ENCODE measurements around the gene TRAPPC6A.

The TRAPPC6A gene

DNA sequence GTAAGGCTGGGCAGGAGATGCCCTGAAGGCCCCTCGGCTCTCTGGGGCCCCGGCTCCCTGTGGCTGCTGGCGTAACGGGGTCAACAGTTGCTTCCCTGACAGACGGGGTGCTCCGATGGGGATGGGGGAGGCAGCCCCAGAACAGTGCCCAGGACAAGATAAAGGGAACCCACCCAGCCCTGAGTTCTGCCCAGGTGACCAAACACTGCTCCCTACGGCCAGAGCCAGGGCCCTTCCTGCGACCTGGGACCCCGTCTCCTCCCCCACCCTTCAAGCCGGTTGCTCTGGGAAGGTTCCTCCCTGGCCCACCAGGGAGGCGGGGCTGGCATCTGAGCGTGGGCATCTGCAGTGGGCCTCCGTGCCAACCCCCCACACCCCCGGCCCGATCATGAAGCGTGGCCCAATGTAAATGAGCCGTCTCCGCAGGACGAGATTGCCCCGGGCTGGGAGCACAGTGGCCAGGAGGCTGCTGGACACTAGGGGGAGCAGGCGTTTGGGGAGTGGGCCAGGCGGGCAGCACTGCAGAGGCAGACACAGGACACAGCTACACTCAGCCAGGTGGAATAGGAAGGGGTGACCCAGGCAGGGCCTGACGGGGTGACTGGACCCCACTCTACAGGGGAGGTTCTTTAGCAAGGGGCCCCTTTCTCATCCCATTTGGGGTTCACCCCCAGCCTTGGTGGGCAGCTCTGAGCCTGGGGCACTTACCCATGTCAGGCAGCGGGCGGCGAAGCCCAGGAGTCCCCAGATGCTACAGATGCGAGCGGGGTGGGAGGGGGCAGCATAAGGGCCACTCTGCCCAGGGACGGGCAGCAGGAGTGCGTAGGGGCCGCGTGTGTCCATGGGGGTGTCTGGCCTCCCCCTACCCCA, 16.1 kb downstream of the TRAPPC6A start:
- Mint-ChIP-seq H3K27ac (no peak overlapping the region), H3K27me3 (ENCODE audit: low read depth) (peaks cover 20% of the 10 kb centered on the region), H3K9me3 (no peaks in the 10 kb centered on the region)

GRCh38 chr19:45160870-45161737, 16.9 kb downstream of the TRAPPC6A start, which contains the start of gene NKPD1:
TSS of gene NKPD1 (minus strand) at chr19:45160982. CDS start at chr19:45160150, 832 bp downstream.
- Mint-ChIP-seq H3K36me3 (ENCODE audit: low read depth) (no peaks in the 10 kb centered on the region), H3K4me1 (ENCODE audit: low read depth) (peaks cover 12% of the 10 kb centered on the region), H3K27me3 (ENCODE audit: low read depth) (peaks cover 20% of the 10 kb centered on the region), H3K27ac (no peak within 1 kb of the TSS), H3K4me3 (no peak within 1 kb of the TSS), H3K9me3 (no peaks in the 10 kb centered on the region)

More for the DNA sequence above, 16.1 kb downstream of the TRAPPC6A start:
- Mint-ChIP-seq H3K4me3 (no peak overlapping the region), H3K4me1 (ENCODE audit: low read depth) (peaks cover 12% of the 10 kb centered on the region), H3K36me3 (ENCODE audit: low read depth) (no peaks in the 10 kb centered on the region)

GRCh38 chr19:45159971-45160324, 18.1 kb downstream of the TRAPPC6A start:
- no peak overlapping the region for H3K27ac Mint-ChIP-seq
- H3K4me3 Mint-ChIP-seq, result no peak overlapping the region
- no peaks in the 10 kb centered on the region for H3K9me3 Mint-ChIP-seq
- H3K27me3 Mint-ChIP-seq (ENCODE audit: low read depth), result peaks cover 24% of the 10 kb centered on the region
- H3K36me3 Mint-ChIP-seq (ENCODE audit: low read depth), result no peaks in the 10 kb centered on the region
- peaks cover 8% of the 10 kb centered on the region for H3K4me1 Mint-ChIP-seq (ENCODE audit: low read depth)

DNA sequence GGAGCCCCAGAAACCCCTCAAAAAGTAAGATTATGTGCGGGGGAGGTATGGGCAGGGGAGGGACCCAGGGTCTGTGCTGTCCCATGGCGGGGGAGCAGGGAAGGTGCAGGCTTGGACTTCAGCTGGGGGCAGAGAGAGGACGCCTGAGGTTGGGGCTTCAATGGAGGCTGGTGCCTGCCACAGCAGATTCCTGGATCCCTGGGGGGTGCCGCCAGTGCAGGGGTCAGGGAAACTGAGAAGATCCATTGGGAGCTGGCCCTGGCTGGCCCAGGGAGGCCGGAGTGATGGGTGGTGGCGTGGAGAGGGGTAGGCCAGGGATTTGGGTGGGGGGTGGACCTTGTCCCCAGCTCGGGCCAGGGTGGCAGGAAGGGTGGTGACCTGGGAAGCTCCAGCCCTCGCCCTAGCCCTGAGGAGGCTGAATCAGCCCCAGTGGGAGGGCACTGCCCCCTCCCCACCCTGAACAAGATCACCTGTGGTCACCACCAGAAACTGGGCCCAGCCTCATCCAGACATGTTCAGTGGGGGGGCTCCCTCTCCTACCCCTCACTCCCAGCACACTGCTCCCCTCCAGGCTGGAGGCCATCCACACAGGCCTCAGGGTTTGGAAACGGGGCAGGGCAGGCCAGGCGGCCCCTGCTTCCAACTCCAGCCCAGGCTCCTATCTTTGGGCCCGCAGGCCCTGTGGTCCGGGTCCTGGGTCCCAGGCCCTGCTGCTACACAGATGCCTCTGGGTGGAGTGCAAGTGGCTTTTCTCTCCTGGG, 18.6 kb downstream of the TRAPPC6A start:
- no peak overlapping the region for H3K27ac Mint-ChIP-seq
- H3K27me3 Mint-ChIP-seq (ENCODE audit: low read depth), result peaks cover 26% of the 10 kb centered on the region
- H3K9me3 Mint-ChIP-seq, result no peaks in the 10 kb centered on the region
- H3K4me3 Mint-ChIP-seq, result no peak overlapping the region
- peaks cover 8% of the 10 kb centered on the region for H3K4me1 Mint-ChIP-seq (ENCODE audit: low read depth)
- no peaks in the 10 kb centered on the region for H3K36me3 Mint-ChIP-seq (ENCODE audit: low read depth)

GRCh38 chr19:45158503-45159209, 19.4 kb downstream of the TRAPPC6A start:
- Mint-ChIP-seq H3K4me3 (no peak overlapping the region), H3K9me3 (no peaks in the 10 kb centered on the region), H3K27ac (no peak overlapping the region), H3K27me3 (ENCODE audit: low read depth) (peaks cover 33% of the 10 kb centered on the region), H3K4me1 (ENCODE audit: low read depth) (peaks cover 8% of the 10 kb centered on the region), H3K36me3 (ENCODE audit: low read depth) (no peaks in the 10 kb centered on the region)

- Mint-ChIP-seq H3K27me3 (ENCODE audit: low read depth) (peaks cover 40% of the 10 kb centered on the region), H3K9me3 (no peaks in the 10 kb centered on the region), H3K4me1 (ENCODE audit: low read depth) (peaks cover 11% of the 10 kb centered on the region), H3K27ac (no peak overlapping the region), H3K36me3 (ENCODE audit: low read depth) (no peaks in the 10 kb centered on the region), H3K4me3 (no peak overlapping the region)
These were observed 21.3 kb downstream of the TRAPPC6A start for GRCh38 chr19:45156751-45157150.

- Mint-ChIP-seq H3K9me3 (no peaks in the 10 kb centered on the region), H3K4me1 (ENCODE audit: low read depth) (peaks cover 11% of the 10 kb centered on the region), H3K27ac (no peak overlapping the region), H3K27me3 (ENCODE audit: low read depth) (peaks cover 46% of the 10 kb centered on the region), H3K4me3 (no peak overlapping the region), H3K36me3 (ENCODE audit: low read depth) (no peaks in the 10 kb centered on the region)
These were observed 21.9 kb downstream of the TRAPPC6A start for GRCh38 chr19:45156011-45156630.

- Mint-ChIP-seq H3K36me3 (ENCODE audit: low read depth) (no peaks in the 10 kb centered on the region), H3K9me3 (no peaks in the 10 kb centered on the region), H3K4me1 (ENCODE audit: low read depth) (peaks cover 11% of the 10 kb centered on the region), H3K4me3 (no peak overlapping the region), H3K27ac (peak overlapping the region; percentile 15), H3K27me3 (ENCODE audit: low read depth) (peaks cover 40% of the 10 kb centered on the region)
These were observed 23.8 kb downstream of the TRAPPC6A start for GRCh38 chr19:45154064-45154827.

DNA sequence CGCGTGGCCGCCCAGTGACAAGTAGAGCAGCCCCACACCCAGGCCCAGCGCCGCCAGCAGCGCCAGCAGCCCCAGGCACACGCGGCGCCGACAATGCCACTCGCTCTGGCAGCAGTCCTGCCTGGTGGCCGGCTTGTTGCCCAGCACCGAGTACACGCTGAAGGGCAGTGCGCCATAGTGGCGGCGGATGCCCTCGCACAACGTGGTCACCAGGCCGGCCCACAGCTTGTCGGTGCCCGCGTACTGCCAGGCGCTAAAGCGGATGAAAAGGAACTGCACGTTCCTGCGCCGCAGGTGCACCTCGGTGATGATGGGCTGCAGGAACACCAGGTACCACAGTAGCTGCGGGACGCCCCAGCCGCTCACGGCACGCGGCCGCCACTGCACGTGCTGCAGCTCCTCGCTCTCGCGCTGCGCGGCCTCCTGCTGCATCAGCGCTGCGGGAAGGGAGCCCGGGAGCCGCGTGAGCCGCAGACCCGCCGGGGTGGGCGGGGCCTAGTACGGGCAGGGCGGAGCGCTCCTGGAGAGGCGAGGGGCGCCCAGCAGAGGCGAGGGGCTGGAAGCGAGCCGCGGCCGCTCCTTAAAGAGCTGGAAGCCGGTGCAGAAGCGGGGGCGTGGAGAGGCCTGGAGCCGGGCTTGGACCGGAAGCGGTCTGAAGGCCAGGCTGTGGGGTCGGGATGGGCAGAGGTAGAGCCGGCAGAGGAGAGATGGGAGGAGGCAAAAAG, 24.5 kb downstream of the TRAPPC6A start:
- H3K9me3 Mint-ChIP-seq, result no peaks in the 10 kb centered on the region
- H3K27ac Mint-ChIP-seq, result no peak overlapping the region
- H3K4me3 Mint-ChIP-seq, result peak overlapping the region; percentile 69
- peaks cover 13% of the 10 kb centered on the region for H3K4me1 Mint-ChIP-seq (ENCODE audit: low read depth)
- H3K27me3 Mint-ChIP-seq (ENCODE audit: low read depth), result peaks cover 39% of the 10 kb centered on the region
- no peaks in the 10 kb centered on the region for H3K36me3 Mint-ChIP-seq (ENCODE audit: low read depth)

DNA sequence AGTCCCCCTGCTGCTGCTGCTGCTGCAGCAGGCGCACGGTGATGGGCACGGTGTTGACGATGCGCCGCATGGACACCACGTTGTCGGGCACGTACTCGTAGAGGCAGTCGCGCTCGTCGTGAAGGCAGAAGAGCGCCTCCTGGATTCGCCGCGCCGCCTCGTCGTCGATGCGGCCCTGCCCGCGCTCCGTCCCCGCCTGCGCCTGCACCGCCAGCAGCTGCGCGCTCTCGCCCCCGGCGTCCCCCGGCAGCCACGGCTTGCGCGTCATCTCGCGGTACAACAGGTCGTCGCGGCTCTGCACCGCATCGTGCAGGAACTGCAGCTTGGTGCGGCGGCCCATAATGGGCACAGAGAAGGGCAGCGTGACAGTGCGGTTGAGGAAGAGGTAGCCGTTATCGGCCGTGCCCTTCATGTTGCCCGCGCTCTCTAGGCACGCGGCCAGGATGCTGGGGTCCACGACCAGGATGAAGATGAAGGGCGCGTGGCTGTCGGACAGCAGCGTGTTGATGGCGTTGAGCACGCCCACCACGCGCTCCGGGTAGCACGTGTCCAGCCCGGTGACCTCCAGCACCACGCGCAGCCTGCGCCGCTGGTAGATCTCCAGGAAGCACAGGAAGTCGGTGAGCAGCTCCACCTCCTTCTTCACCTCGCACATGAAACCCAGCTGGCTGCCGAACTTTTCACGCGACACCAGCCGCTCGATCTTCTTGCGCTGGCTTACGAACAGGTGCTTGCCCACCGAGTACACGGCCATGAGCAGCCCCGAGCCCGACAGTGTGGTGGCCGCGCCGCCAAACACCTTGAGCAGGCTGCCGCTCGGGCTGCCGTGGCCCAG, 25.3 kb downstream of the TRAPPC6A start:
- Mint-ChIP-seq H3K36me3 (ENCODE audit: low read depth) (no peaks in the 10 kb centered on the region), H3K27ac (peak overlapping the region; percentile 29), H3K4me1 (ENCODE audit: low read depth) (peaks cover 13% of the 10 kb centered on the region), H3K9me3 (no peaks in the 10 kb centered on the region), H3K4me3 (peak overlapping the region; percentile 69), H3K27me3 (ENCODE audit: low read depth) (peaks cover 31% of the 10 kb centered on the region)

- Mint-ChIP-seq H3K36me3 (ENCODE audit: low read depth) (no peaks in the 10 kb centered on the region), H3K4me3 (no peak overlapping the region), H3K27ac (no peak overlapping the region), H3K4me1 (ENCODE audit: low read depth) (peaks cover 13% of the 10 kb centered on the region), H3K9me3 (no peaks in the 10 kb centered on the region), H3K27me3 (ENCODE audit: low read depth) (peaks cover 27% of the 10 kb centered on the region)
These were observed 26.1 kb downstream of the TRAPPC6A start for GRCh38 chr19:45151821-45152503.

Data from T-helper 1 cell treated with Interleukin-12 subunit alpha and Interleukin-12 subunit beta and Interleukin-4 antibody, amounts not matched to agents 30 μg/mL and 1 μg/mL, for 36 hours (primary cell).